GM18907 (cell line): ENCODE data around the gene DDIT3.
"Not testable (repeated sequence)": the region's sequence is repeated elsewhere in the genome, so short reads cannot be mapped to it uniquely, and the experiment has no call there.

ENCODE experiments used
- ATAC-seq: cut with Tn5 transposase; IDR thresholded peaks from one replicate; pipeline ENCODE4 v1.9.1; 2021; ENCODE audit warnings: mild to moderate bottlenecking, moderate library complexity; ENCODE audit not compliant: unreplicated experiment

DDIT3 gene

GRCh38 chr12:57514246-57514645, 6.1 kb downstream of the DDIT3 start:
- ATAC-seq: not testable (repeated sequence)

- ATAC-seq: not testable (repeated sequence)
Observed at GRCh38 chr12:57513677-57514076, 6.6 kb downstream of the DDIT3 start.

- no peak for ATAC-seq
Observed at GRCh38 chr12:57513266-57513665, 7.0 kb downstream of the DDIT3 start.

- ATAC-seq: no peak
Observed at GRCh38 chr12:57512665-57513064, 7.6 kb downstream of the DDIT3 start.

- ATAC-seq: no peak
Observed at GRCh38 chr12:57511588-57512325, 8.6 kb downstream of the DDIT3 start.

- ATAC-seq: no peak
Observed at GRCh38 chr12:57511161-57511560, 9.2 kb downstream of the DDIT3 start.

GRCh38 chr12:57507796-57508195, 12.5 kb downstream of the DDIT3 start:
- not testable (repeated sequence) for ATAC-seq

GRCh38 chr12:57506541-57506940, 13.8 kb downstream of the DDIT3 start:
- ATAC-seq: not testable (repeated sequence)

GRCh38 chr12:57502311-57502969, 17.9 kb downstream of the DDIT3 start:
- ATAC-seq: not testable (repeated sequence)

GRCh38 chr12:57500213-57500612, 20.1 kb downstream of the DDIT3 start:
- no peak for ATAC-seq

GRCh38 chr12:57498571-57498970, 21.7 kb downstream of the DDIT3 start:
- ATAC-seq: no peak

- no peak for ATAC-seq
Observed at GRCh38 chr12:57498132-57498502, 22.2 kb downstream of the DDIT3 start.

GRCh38 chr12:57497223-57498131, 22.8 kb downstream of the DDIT3 start:
- no peak for ATAC-seq

GRCh38 chr12:57496822-57497221, 23.5 kb downstream of the DDIT3 start:
- no peak for ATAC-seq

- not testable (repeated sequence) for ATAC-seq
Observed at GRCh38 chr12:57495051-57495701, 25.1 kb downstream of the DDIT3 start.

- ATAC-seq: no peak
Observed at GRCh38 chr12:57491393-57492280, 28.7 kb downstream of the DDIT3 start.

GRCh38 chr12:57490126-57490525, 30.2 kb downstream of the DDIT3 start:
- no peak for ATAC-seq

- ATAC-seq: no peak
Observed at GRCh38 chr12:57489157-57489641, 31.1 kb downstream of the DDIT3 start.

- ATAC-seq: no peak
Observed at GRCh38 chr12:57488402-57489156, 31.7 kb downstream of the DDIT3 start.
